ENCODE results near the gene IKZF2. TPM values are rescaled to one million over a fixed set of nuclear protein-coding genes. Genes with fewer than 3 reads are reported as not detected.

IKZF2 gene
- total and polyA plus RNA-seq, 4 donors = 0.35 to 4.7 (median 2.5) TPM

GRCh38 chr2:213185147-213185822 is 33.9 kb upstream of the IKZF2 start:
- H3K4me1 ChIP-seq (ENCODE audit: control insufficient read depth in 4 of 4, insufficient read depth in 4 of 4, low read length in 3 of 4) = peaks cover 0 to 8% (median 0%) of the 10 kb centered on the region in 4 donors
- no peak overlapping the region for H3K27ac ChIP-seq (ENCODE audit: low read depth in 1 of 2, low read length in 2 of 2)
- no peak for DNase-seq (ENCODE audit: low spot score)
- H3K27me3 ChIP-seq (ENCODE audit: control insufficient read depth in 4 of 4, insufficient read depth in 4 of 4, low read length in 3 of 4) = no peaks in the 10 kb centered on the region
- H3K36me3 ChIP-seq (ENCODE audit: control insufficient read depth in 4 of 4, insufficient read depth in 3 of 4, low read depth in 1 of 4, low read length in 3 of 4) = no peaks in the 10 kb centered on the region
- H3K4me3 ChIP-seq (ENCODE audit: low read depth in 1 of 3, low read length in 3 of 3) = no peak overlapping the region
- TF ChIP-seq REST (IDR thresholded peaks at IDR 0.05) (no peak), ATF3 (IDR thresholded peaks at IDR 0.05) (no peak), SP1 (IDR thresholded peaks at IDR 0.05) (no peak), HNF4A (conservative IDR thresholded peaks at IDR 0.05) (no peak), RAD21 (IDR thresholded peaks at IDR 0.05) (no peak), RXRA (IDR thresholded peaks at IDR 0.05) (no peak), FOXA1 (IDR thresholded peaks at IDR 0.05) (no peak), CTCF (IDR thresholded peaks at IDR 0.05; ENCODE audit: low read depth, low read length, missing input control) (no peak), ZBTB33 (IDR thresholded peaks at IDR 0.05) (no peak), TAF1 (conservative IDR thresholded peaks at IDR 0.05) (no peak), FOXA2 (IDR thresholded peaks at IDR 0.05) (no peak), GABPA (IDR thresholded peaks at IDR 0.05 in 1 of 2, conservative IDR thresholded peaks at IDR 0.05 in 1 of 2) (no peak), YY1 (IDR thresholded peaks at IDR 0.05) (no peak), NR2F2 (IDR thresholded peaks at IDR 0.05) (no peak), MAX (IDR thresholded peaks at IDR 0.05) (no peak), HNF4G (IDR thresholded peaks at IDR 0.05) (no peak)
- WGBS = 79% methylated on average over 3 of the region's 3 CpGs
- no peaks in the 10 kb centered on the region for H3K9me3 ChIP-seq (ENCODE audit: control insufficient read depth in 4 of 4, low read length in 3 of 4)
- no peak overlapping the region for H3K9ac ChIP-seq (ENCODE audit: low read depth in 1 of 2, low read length in 2 of 2)
